Right forelimb (tissue), 1 donor: ENCODE results near the gene C1orf116.
"Not testable (repeated sequence)": the region's sequence is repeated elsewhere in the genome, so short reads cannot be mapped to it uniquely, and the experiment has no call there.

Source experiments
- DNase-seq: peaks from one replicate; pipeline ENCODE4 v3.0.0-alpha.2; 2018

Gene C1orf116

DNA sequence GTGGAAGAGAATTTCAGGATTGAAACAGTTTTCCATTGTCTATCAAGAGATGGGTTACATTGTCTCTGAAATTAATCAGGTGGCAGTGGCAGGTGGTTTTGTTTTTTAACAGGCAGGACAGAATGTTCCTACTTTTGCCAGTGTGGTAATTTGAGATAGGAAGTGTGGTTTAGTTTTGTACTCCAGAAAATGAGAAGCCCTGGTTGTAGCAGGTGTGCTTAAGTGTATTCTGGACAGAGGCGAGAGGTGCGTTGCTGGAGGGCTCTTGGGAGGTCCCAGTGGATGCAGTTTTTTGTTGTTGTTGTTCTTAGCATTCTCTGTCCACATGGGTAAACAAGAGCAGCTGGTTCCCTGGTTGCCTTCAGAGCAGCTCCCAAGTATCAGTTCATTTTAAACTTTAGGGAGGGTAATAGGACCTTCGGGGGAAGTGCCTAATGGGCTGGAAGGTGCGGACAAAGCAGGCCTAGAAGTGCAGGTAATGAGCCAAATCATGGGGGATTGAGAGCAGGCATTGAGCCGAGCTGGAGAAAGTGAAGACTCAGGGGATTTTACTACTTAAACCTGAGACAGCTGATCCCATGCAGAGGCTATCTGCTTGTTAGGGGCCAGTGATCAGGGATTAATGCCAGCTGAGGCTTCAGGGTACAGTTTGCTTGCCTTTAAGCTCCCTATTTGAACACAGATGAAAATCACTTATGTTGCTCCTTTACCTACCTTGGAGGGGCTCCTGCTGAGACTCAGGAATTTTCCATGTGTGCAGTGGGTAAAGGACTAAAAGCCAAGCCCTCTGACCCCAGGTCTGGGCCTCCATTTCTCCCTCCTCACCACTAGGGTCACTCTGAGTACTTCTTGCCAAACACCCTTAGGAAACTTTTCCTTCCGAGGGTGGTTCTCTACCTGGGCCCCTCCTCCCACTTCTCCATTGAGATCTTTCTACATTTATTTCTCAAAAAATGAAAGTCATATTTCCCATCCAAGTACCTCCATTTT, 26.6 kb upstream of the C1orf116 start:
- no peak for DNase-seq

GRCh38 chr1:207058252-207058651, 25.7 kb upstream of the C1orf116 start:
- DNase-seq: no peak

DNA sequence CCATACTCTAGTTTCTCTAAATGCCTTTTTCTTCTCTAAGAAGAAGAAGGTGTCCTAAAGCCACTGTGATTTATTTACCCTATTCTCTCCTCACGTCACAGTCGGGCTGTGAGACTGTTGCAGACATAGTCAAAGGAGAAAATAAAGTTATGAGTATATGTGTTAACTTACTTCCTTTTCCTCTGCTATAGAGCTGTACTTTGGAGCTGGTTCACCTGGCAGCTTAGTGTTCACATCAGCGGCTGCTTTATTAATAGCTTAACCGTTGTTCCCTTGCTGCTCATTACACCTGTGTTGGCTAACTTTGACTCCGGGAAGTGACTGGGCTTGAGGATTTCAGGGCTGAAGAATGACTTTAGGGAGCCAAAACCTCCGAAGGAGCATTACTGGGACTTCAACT, 24.1 kb upstream of the C1orf116 start:
- no peak for DNase-seq

GRCh38 chr1:207055386-207056001, 22.9 kb upstream of the C1orf116 start:
- no peak for DNase-seq

DNA sequence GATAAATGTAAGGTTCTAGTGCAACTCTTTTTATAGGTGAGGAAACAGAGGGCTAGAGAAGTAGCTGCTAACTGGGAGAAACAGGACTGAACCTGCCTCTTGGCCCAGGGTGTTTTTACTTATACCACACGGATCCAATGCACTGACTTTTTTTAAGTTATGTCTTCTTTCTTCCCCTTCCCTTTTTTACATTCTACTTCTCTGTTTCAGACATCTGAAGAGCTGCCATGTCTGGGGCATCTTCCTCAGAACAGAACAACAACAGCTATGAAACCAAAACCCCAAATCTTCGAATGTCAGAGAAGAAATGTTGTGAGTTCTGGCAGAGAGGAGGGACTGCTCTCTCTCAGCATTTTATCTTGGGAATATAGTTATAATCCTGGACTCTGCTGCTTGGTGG, 21.9 kb upstream of the C1orf116 start:
- no peak for DNase-seq

GRCh38 chr1:207052911-207053769, 20.6 kb upstream of the C1orf116 start, which contains the start of gene PFKFB2:
PFKFB2 (plus strand) TSS chr1:207053275; CDS start chr1:207054718, 1,443 bp downstream.
- peak; percentile 93 for DNase-seq

DNA sequence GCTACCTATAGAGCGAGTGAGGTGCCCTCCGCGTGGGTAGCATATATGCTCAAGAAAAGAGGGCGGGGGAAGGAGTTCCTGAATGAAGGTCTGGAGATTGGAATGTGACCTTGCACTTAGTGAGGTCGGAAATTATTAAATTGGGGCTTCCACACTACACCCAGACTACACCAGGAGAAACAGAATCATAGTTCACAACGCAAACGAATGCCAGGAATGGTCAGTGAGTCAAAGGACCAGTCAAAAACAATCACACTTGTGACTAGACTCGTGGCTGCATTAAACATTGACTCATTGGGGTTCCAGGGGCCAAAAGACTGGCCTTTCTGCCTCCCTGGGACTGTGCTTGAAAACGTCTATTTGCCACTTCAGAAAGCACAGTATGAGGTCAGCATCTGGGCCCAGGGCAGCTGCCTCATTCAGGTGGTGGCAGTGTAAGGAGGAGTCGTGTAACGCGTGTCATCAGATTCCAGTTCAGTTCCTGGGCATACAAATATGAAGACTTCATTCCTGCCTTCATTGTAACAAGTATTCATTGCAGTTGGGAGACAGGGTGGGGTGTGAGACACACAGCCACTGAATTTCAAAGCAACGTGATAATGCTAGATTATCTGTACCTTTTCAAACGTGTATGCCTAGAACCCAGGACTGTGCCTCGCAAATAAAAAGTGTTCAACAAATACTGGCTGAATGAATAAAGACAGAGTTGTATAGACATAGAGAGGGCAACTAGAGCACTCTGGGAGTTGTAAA, 18.8 kb upstream of the C1orf116 start, which contains the start of gene YOD1:
YOD1 (minus strand) TSS at position 18 of the 753 bp plus-strand sequence. CDS start 178 bp downstream, outside the sequence.
- DNase-seq: no peak

GRCh38 chr1:207050480-207051190, 18.1 kb upstream of the C1orf116 start:
- peak; percentile 95 for DNase-seq

- DNase-seq: no peak
These were observed 17.4 kb upstream of the C1orf116 start for GRCh38 chr1:207049974-207050391.

DNA sequence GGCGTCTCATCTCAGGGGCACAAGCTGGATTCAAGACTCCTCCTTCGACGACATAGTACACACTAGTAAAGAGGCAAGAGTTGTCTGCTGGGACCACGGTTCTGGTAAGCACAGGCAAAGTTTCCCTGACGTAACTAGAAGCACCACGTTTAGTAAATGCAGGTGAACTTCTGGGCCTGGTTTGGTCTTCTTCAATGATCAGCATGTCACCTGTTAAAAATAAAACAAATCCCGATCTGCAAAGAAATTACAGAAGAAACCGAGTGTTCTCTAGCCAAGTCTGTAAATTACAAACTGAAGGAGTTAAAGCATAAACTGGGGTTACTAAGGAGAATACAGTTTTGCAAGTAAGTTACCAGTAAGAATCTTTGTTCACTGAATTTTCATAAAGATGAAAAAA, 17.0 kb upstream of the C1orf116 start:
- no peak for DNase-seq

DNA sequence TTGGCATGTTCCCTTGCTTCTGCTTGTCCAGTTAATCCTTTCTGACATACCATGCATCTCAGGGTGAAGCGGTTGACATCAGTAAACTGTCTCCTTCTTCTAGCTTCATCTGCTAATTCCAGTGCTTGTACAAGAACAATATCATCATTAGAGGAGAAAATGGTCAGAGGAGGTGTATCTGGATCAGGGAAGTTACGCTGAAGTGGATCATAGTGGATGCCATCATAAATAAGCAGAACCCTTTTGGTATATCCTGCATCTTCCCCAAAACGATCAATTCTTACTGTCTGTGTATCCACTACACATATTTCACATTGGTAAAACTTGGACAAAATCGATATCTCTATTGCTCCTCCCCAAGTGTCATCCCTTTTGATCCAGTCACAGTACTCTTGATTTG, 16.5 kb upstream of the C1orf116 start:
- DNase-seq: no peak

DNA sequence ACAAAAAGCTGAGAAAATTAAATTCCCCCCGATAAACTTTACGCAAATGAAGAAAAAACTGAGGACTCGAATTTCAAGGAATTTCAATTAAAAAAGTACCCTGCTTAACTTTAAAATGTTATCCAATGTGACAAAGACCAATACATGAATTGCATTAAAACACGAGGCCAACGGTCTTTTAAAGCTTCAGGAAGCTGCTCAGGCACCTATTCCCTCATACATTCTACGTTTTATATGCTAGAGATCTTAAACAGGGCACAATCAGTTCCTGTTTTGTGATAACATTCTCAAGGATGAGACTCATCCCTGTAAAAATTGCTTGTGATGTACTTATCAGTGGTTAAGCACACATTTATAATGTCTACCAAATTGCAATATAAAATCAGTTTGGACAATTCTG, 15.5 kb upstream of the C1orf116 start:
- no peak for DNase-seq

- DNase-seq: no peak
These were observed 14.9 kb upstream of the C1orf116 start for GRCh38 chr1:207047505-207047904.

GRCh38 chr1:207045453-207045852, 12.9 kb upstream of the C1orf116 start:
- DNase-seq: no peak

DNA sequence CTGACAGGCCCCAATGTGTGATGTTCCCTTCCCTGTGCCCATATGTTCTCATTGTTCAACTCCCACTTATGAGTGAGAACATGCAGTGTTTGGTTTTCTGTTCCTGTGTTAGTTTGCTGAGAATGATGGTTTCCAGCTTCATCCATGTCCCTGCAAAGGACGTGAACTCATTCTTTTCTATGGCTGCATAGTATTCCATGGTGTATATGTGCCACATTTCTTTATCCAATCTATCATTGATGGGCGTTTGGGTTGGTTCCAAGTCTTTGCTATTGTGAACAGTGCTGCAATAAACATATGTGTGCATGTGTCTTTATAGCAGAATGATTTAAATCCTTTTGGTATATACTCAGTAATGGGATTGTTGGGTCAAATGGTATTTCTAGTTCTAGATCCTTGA, 8.8 kb upstream of the C1orf116 start:
- DNase-seq: not testable (repeated sequence)

DNA sequence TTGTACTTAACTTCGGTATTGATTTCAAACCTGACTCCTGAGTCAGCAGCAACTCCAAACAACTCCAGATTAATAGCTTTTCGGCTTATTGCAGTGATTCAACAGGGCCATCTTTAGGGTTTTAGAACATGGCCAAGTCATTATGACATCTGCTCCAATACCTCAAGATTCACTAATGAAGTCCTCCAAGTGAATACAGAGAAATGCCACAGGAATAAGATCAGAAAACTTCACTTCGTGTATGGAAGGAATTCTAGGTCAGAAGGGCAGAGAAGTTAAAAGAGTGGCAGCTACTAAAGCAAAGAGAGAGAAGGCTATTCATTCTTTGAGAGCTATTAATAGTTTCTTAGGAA, 7.6 kb upstream of the C1orf116 start:
- DNase-seq: no peak

DNA sequence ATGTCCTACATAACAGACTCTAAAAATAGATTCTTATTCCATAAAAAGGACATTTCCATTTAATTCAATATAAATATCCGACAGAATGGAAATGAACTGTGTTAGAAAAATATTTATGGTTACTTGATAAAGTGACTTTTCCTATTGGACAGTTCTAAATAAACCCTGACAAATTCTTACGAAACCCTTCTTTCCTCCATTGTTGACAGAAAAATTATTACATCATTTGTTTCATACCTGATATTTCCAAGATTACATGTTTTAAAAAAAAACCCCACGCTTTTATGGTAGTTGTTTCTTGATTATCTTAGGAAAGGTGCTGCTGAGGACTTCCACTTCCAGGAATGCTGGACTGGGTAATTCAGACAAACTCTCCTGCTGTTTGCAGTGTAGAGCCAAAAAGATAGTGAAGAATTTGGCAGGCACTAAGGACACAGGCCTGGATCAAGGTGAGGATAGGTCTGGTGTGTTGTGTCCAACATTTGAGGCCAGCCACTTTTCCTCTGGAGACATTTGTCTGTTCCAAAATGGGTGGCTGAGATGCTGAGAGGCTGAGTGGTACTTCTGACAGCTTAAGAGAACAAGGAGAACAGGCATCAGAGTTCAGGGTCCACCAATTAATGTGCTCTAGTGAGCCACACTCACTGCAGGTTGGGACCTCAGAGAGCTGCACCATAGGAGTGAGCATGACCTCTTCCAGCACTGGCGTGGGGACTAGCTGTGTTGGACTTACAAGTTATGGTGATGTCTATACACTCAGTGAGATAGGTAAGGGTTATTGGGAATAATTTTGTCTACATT, 7.0 kb upstream of the C1orf116 start:
- no peak for DNase-seq

- no peak for DNase-seq
These were observed 4.3 kb upstream of the C1orf116 start for GRCh38 chr1:207036865-207037264.

DNA sequence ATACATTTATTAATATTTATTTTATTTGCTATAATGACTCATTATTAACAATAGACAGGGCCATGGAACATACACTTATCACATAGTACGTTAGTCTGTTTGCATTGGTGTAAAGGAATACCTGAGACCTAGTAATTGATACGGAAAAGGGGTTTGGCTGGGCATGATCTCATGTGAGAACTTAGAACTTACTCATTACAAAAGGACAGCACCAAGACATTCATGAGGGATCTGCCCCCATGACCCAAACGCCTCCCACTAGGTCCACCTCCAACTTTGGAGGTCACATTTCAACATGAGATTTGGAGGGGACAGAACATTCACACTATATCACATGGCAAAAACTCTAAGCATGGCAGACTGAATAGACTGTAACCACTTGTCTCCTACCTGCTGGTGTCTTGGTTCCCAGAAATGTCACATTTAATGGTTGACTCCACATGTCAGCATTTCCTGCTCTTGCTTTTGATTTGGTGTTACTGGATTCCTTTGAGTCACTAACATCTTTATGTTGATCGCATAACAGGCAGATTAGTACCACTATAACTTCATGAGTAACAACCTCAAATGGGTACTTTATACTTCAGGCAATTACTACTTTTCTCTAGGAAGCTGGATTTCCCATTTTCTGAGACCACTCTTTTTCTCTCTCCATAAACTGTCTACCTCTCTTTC, 3.5 kb upstream of the C1orf116 start:
- DNase-seq: no peak

- no peak for DNase-seq
These were observed 2.4 kb upstream of the C1orf116 start for GRCh38 chr1:207034998-207035397.
